ENCODE results near the gene CHURC1.

CHURC1 gene

GRCh38 chr14:64914237-64915028 lies at the start of gene CHURC1:
TSS of gene CHURC1 (plus strand) at chr14:64914455. CDS start at chr14:64914496, 41 bp downstream.
- Histone ChIP-seq H3K4me1 (ENCODE audit: control insufficient read depth, insufficient read depth, low read length) (peaks cover 3% of the 10 kb centered on the region; the same call in 1 of the 2 replicates), H3K27ac (ENCODE audit: extremely low read depth, low read depth, low read length) (peak within 1 kb of the TSS; percentile 79), H3K36me3 (ENCODE audit: control insufficient read depth in 2 of 2, insufficient read depth in 1 of 2, low read length in 2 of 2) (peaks cover under 1 to 3% of the 10 kb centered on the region in 2 experiments; a peak in 2 of 3 replicates), H3K9me3 (ENCODE audit: control insufficient read depth, insufficient read depth, low read depth, low read length) (no peaks in the 10 kb centered on the region), H3K4me3 (ENCODE audit: low read depth, low read length) (peak within 1 kb of the TSS; percentile 99)
- CTCF ChIA-PET, result interaction anchor here (0.6 to 0.9 kb wide), 4 partner anchors 15 to 516 kb away, joined by 3 to 4 read pairs (median 4); no protein-coding TSS in a partner anchor
- POLR2A ChIA-PET, result interaction anchor here (0.6 to 1.2 kb wide), 6 partner anchors 10 to 374 kb away, joined by 3 to 5 read pairs (median 3); partner anchors contain the start of genes HSPA2 and MAX
- peak; percentile 65 for TF ChIP-seq ZXDB (tag by site-specific recombination; IDR thresholded peaks at IDR 0.05)
- no peak for TF ChIP-seq ZNF776 (tag by site-specific recombination; IDR thresholded peaks at IDR 0.05; ENCODE audit: borderline replicate concordance)
- no peak for TF ChIP-seq ZEB2 (tag by site-specific recombination; IDR thresholded peaks at IDR 0.05)
- TF ChIP-seq ZBTB26 (tag by site-specific recombination; optimal IDR thresholded peaks at IDR 0.05), result peak; percentile 12
- no peak for TF ChIP-seq ZBTB7A (tag by site-specific recombination; IDR thresholded peaks at IDR 0.05; ENCODE audit: low read depth)
- TF ChIP-seq AEBP2 (tag by site-specific recombination; IDR thresholded peaks at IDR 0.05; ENCODE audit: borderline replicate concordance), result no peak
- TF ChIP-seq ZNF211 (tag by site-specific recombination; IDR thresholded peaks at IDR 0.05; ENCODE audit: low read depth), result no peak
- TF ChIP-seq ZNF274 (IDR thresholded peaks at IDR 0.05; ENCODE audit: low read length), result no peak
- TF ChIP-seq ZNF274 (tag by site-specific recombination; IDR thresholded peaks at IDR 0.05; ENCODE audit: borderline replicate concordance), result no peak
- no peak for TF ChIP-seq PBX3 (CRISPR knock-in tag; IDR thresholded peaks at IDR 0.05)
- no peak for TF ChIP-seq KLF16 (tag by site-specific recombination; IDR thresholded peaks at IDR 0.05)
- no peak for TF ChIP-seq ZNF121 (tag by site-specific recombination; IDR thresholded peaks at IDR 0.05)
- TF ChIP-seq KLF17 (tag by site-specific recombination; IDR thresholded peaks at IDR 0.05), result no peak
- no peak for TF ChIP-seq REST (tag by site-specific recombination; IDR thresholded peaks at IDR 0.05)
- no peak for TF ChIP-seq ZNF529 (tag by site-specific recombination; IDR thresholded peaks at IDR 0.05; ENCODE audit: insufficient replicate concordance)
- TF ChIP-seq ZBTB44 (tag by site-specific recombination; IDR thresholded peaks at IDR 0.05), result no peak
- no peak for TF ChIP-seq SCRT1 (tag by site-specific recombination; IDR thresholded peaks at IDR 0.05; ENCODE audit: borderline replicate concordance)
- TF ChIP-seq ZNF660 (tag by site-specific recombination; IDR thresholded peaks at IDR 0.05), result no peak
- no peak for TF ChIP-seq ZNF362 (tag by site-specific recombination; IDR thresholded peaks at IDR 0.05)
- TF ChIP-seq MYNN (tag by site-specific recombination; IDR thresholded peaks at IDR 0.05; ENCODE audit: borderline replicate concordance), result peak; percentile 93
- TF ChIP-seq HIC1 (tag by site-specific recombination; IDR thresholded peaks at IDR 0.05), result peak; percentile 99
- peak; percentile 40; the same call in 1 of the 2 replicates for TF ChIP-seq IKZF3 (tag by site-specific recombination; IDR thresholded peaks at IDR 0.05)

All from HEK293 (cell line).